ENCODE measurements around the gene SDHAF1.

SDHAF1 gene

GRCh38 chr19:36006955-36007354 is 12.0 kb downstream of the SDHAF1 start:
- TF ChIP-seq EZH2 (IDR thresholded peaks at IDR 0.05; ENCODE audit: borderline replicate concordance, low read depth, low read length, severe bottlenecking) (no peak), CTCF (IDR thresholded peaks at IDR 0.05; ENCODE audit: borderline replicate concordance, extremely low read depth, low read length, poor library complexity, severe bottlenecking) (no peak)
- Histone ChIP-seq H3K4me1 (ENCODE audit: insufficient read depth, low read length) (no peaks in the 10 kb centered on the region), H3K79me2 (ENCODE audit: insufficient read depth, low read length) (no peaks in the 10 kb centered on the region), H3K9me3 (ENCODE audit: insufficient read depth, low read length, severe bottlenecking) (no peaks in the 10 kb centered on the region), H3K27me3 (ENCODE audit: insufficient read depth, low read length, poor library complexity) (no peaks in the 10 kb centered on the region), H3K27ac (ENCODE audit: low read length) (no peak overlapping the region), H3K9ac (ENCODE audit: low read depth, low read length) (no peak overlapping the region), H3K4me3 (ENCODE audit: low read depth in 1 of 2, low read length in 2 of 2) (no peak overlapping the region), H3K36me3 (ENCODE audit: insufficient read depth, low read length) (no peaks in the 10 kb centered on the region), H4K20me1 (ENCODE audit: insufficient read depth, low read length) (peaks cover 3% of the 10 kb centered on the region; the same call in 1 of the 2 replicates), H2AFZ (ENCODE audit: low read depth, low read length) (no peak overlapping the region), H3K4me2 (ENCODE audit: insufficient read depth, low read length) (no peak overlapping the region)
- ATAC-seq (ENCODE audit: insufficient read depth, low read depth) (no peak), DNase-seq (no peak)

GRCh38 chr19:36008336-36008978 is 13.5 kb downstream of the SDHAF1 start, which contains the start of gene SYNE4:
Gene SYNE4 (minus strand): TSS chr19:36008813. CDS start chr19:36008681, 132 bp downstream.
- H3K9me3 ChIP-seq (ENCODE audit: insufficient read depth, low read length, severe bottlenecking), result no peaks in the 10 kb centered on the region
- no peaks in the 10 kb centered on the region for H3K36me3 ChIP-seq (ENCODE audit: insufficient read depth, low read length)
- no peak within 1 kb of the TSS for H3K9ac ChIP-seq (ENCODE audit: low read depth, low read length)
- H3K4me2 ChIP-seq (ENCODE audit: insufficient read depth, low read length), result no peak within 1 kb of the TSS
- H3K4me1 ChIP-seq (ENCODE audit: insufficient read depth, low read length), result peaks cover 10% of the 10 kb centered on the region
- DNase-seq, result no peak
- H2AFZ ChIP-seq (ENCODE audit: low read depth, low read length), result no peak within 1 kb of the TSS
- no peak within 1 kb of the TSS for H3K4me3 ChIP-seq (ENCODE audit: low read depth in 1 of 2, low read length in 2 of 2)
- no peak for TF ChIP-seq CTCF (IDR thresholded peaks at IDR 0.05; ENCODE audit: borderline replicate concordance, extremely low read depth, low read length, poor library complexity, severe bottlenecking)
- TF ChIP-seq EZH2 (IDR thresholded peaks at IDR 0.05; ENCODE audit: borderline replicate concordance, low read depth, low read length, severe bottlenecking), result no peak
- H4K20me1 ChIP-seq (ENCODE audit: insufficient read depth, low read length), result no peaks in the 10 kb centered on the region
- peaks cover 8% of the 10 kb centered on the region for H3K79me2 ChIP-seq (ENCODE audit: insufficient read depth, low read length)
- no peak within 1 kb of the TSS for H3K27ac ChIP-seq (ENCODE audit: low read length)
- no peaks in the 10 kb centered on the region for H3K27me3 ChIP-seq (ENCODE audit: insufficient read depth, low read length, poor library complexity)
- ATAC-seq (ENCODE audit: insufficient read depth, low read depth), result no peak

GRCh38 chr19:36009220-36009619 is 14.2 kb downstream of the SDHAF1 start:
- Histone ChIP-seq H4K20me1 (ENCODE audit: insufficient read depth, low read length) (no peaks in the 10 kb centered on the region), H2AFZ (ENCODE audit: low read depth, low read length) (no peak overlapping the region), H3K4me3 (ENCODE audit: low read depth in 1 of 2, low read length in 2 of 2) (no peak overlapping the region), H3K79me2 (ENCODE audit: insufficient read depth, low read length) (peaks cover 13% of the 10 kb centered on the region), H3K9me3 (ENCODE audit: insufficient read depth, low read length, severe bottlenecking) (no peaks in the 10 kb centered on the region), H3K4me2 (ENCODE audit: insufficient read depth, low read length) (no peak overlapping the region), H3K36me3 (ENCODE audit: insufficient read depth, low read length) (no peaks in the 10 kb centered on the region), H3K27me3 (ENCODE audit: insufficient read depth, low read length, poor library complexity) (no peaks in the 10 kb centered on the region), H3K9ac (ENCODE audit: low read depth, low read length) (no peak overlapping the region), H3K27ac (ENCODE audit: low read length) (no peak overlapping the region), H3K4me1 (ENCODE audit: insufficient read depth, low read length) (peaks cover 14% of the 10 kb centered on the region)
- no peak for ATAC-seq (ENCODE audit: insufficient read depth, low read depth)
- TF ChIP-seq EZH2 (IDR thresholded peaks at IDR 0.05; ENCODE audit: borderline replicate concordance, low read depth, low read length, severe bottlenecking) (no peak), CTCF (IDR thresholded peaks at IDR 0.05; ENCODE audit: borderline replicate concordance, extremely low read depth, low read length, poor library complexity, severe bottlenecking) (no peak)
- no peak for DNase-seq
